ENCODE data around the gene PLPP4. TPM values are rescaled to one million over a fixed set of nuclear protein-coding genes. Genes with fewer than 3 reads are reported as not detected.

Gene PLPP4
- total and polyA plus RNA-seq, 2 of the 13 experiments (the other 11 are each of a cell fraction or from before 2014, with no cell fraction given): not detected

- no peak for DNase-seq (ENCODE audit: low spot score)
- CTCF ChIA-PET (ENCODE audit: low intra/inter-chr PET ratio, low total read pairs): no interaction called here
- TF ChIP-seq RNF2 (conservative IDR thresholded peaks at IDR 0.05; ENCODE audit: low read depth) (no peak), IRF9 (CRISPR knock-in tag; IDR thresholded peaks at IDR 0.05; ENCODE audit: borderline replicate concordance) (no peak), ZNF33A (CRISPR knock-in tag; IDR thresholded peaks at IDR 0.05; ENCODE audit: borderline replicate concordance) (no peak), NBN (conservative IDR thresholded peaks at IDR 0.05) (no peak), ZNF280B (CRISPR knock-in tag; IDR thresholded peaks at IDR 0.05; ENCODE audit: borderline replicate concordance) (no peak), ZNF136 (CRISPR knock-in tag; IDR thresholded peaks at IDR 0.05; ENCODE audit: low read depth) (no peak)
- Histone ChIP-seq H3K9me3 (ENCODE audit: low read length) (no peaks in the 10 kb centered on the region), H3K4me1 (ENCODE audit: insufficient read depth, low read length) (no peaks in the 10 kb centered on the region), H2AFZ (ENCODE audit: low read length) (no peak overlapping the region), H3K9ac (ENCODE audit: insufficient read depth, low read depth, low read length) (no peak overlapping the region), H3K4me2 (ENCODE audit: low read depth, low read length) (no peak overlapping the region), H3K27ac (ENCODE audit: extremely low read length, insufficient read depth, low read length) (no peak overlapping the region), H3K36me3 (replicated peaks in 1 of 2; ENCODE audit: control insufficient read depth in 1 of 2, insufficient read depth in 2 of 2, low read length in 2 of 2) (no peaks in the 10 kb centered on the region), H3K27me3 (ENCODE audit: control insufficient read depth in 1 of 2, insufficient read depth in 2 of 2, low read length in 2 of 2) (peaks cover 0 to 13% of the 10 kb centered on the region in 2 experiments; a peak in 2 of 5 replicates), H3K79me2 (ENCODE audit: insufficient read depth, low read length) (no peaks in the 10 kb centered on the region), H4K20me1 (ENCODE audit: insufficient read depth, low read length) (no peaks in the 10 kb centered on the region), H3K4me3 (replicated peaks in 1 of 3; ENCODE audit: insufficient read depth in 1 of 3, low read depth in 2 of 3, low read length in 3 of 3) (no peak overlapping the region)
- 3% methylated on average over 3 of the region's 3 CpGs for WGBS (ENCODE audit: low lambda C conversion rate)
- BruUV-seq (replicated peaks): no TSS peak
- intact Hi-C loops (cut with micrococcal nuclease; ENCODE audit: unreplicated experiment): no loop called here
- in situ Hi-C loops (cut with HindIII; ENCODE audit: extremely low pct_ligation_motif_present, low pct_unique_long_range_greater_than_20kb): no loop called here
- FAIRE-seq: no peak
- POLR2A ChIA-PET: no interaction called here
- ATAC-seq: no peak
Observed at GRCh38 chr10:120433141-120433540, 23.9 kb upstream of the PLPP4 start.

Data from HepG2 (cell line).